ENCODE data around the gene CT55.
"Not testable (repeated sequence)": the region's sequence is repeated elsewhere in the genome, so short reads cannot be mapped to it uniquely, and the experiment has no call there.

Gene CT55

GRCh38 chrX:135170877-135171519 lies at the start of gene CT55:
TSS of gene CT55 (minus strand) at chrX:135171398. CDS start at chrX:135171171, 227 bp downstream.
- DNase-seq (ENCODE audit: low read depth in 2 of 2) = no peak

- peak; percentile 7 to 11 for DNase-seq (ENCODE audit: low read depth in 2 of 2)
Measured at GRCh38 chrX:135213200-135213844, 42.1 kb upstream of the CT55 start.

GRCh38 chrX:135206427-135206826 lies 35.2 kb upstream of the CT55 start:
- DNase-seq (ENCODE audit: low read depth in 2 of 2) = not testable (repeated sequence)

- DNase-seq (ENCODE audit: low read depth in 2 of 2) = no peak
Measured at GRCh38 chrX:135200297-135200696, 29.1 kb upstream of the CT55 start.

- DNase-seq (ENCODE audit: low read depth in 2 of 2) = no peak
Measured at GRCh38 chrX:135194684-135195083, 23.5 kb upstream of the CT55 start.

GRCh38 chrX:135193740-135194139 lies 22.5 kb upstream of the CT55 start:
- no peak for DNase-seq (ENCODE audit: low read depth in 2 of 2)

GRCh38 chrX:135191838-135192237 lies 20.6 kb upstream of the CT55 start:
- no peak for DNase-seq (ENCODE audit: low read depth in 2 of 2)

GRCh38 chrX:135185795-135186443 lies 14.7 kb upstream of the CT55 start:
- DNase-seq (ENCODE audit: low read depth in 2 of 2) = no peak

- DNase-seq (ENCODE audit: low read depth in 2 of 2) = no peak
Measured at GRCh38 chrX:135178636-135179035, 7.4 kb upstream of the CT55 start.

- no peak for DNase-seq (ENCODE audit: low read depth in 2 of 2)
Measured at GRCh38 chrX:135170468-135170867, 730 bp downstream of the CT55 start.

GRCh38 chrX:135169534-135169933 lies 1.7 kb downstream of the CT55 start:
- DNase-seq (ENCODE audit: low read depth in 2 of 2) = not testable (repeated sequence)

- no peak for DNase-seq (ENCODE audit: low read depth in 2 of 2)
Measured at GRCh38 chrX:135168486-135168885, 2.7 kb downstream of the CT55 start.

- DNase-seq (ENCODE audit: low read depth in 2 of 2) = not testable (repeated sequence)
Measured at GRCh38 chrX:135154688-135155087, 16.5 kb downstream of the CT55 start.

GRCh38 chrX:135126145-135126544 lies 45.1 kb downstream of the CT55 start:
- not testable (repeated sequence) for DNase-seq (ENCODE audit: low read depth in 2 of 2)

- DNase-seq (ENCODE audit: low read depth in 2 of 2) = not testable (repeated sequence)
Measured at GRCh38 chrX:135120056-135120576, 51.1 kb downstream of the CT55 start, which contains the start of gene ETDB. TSS of gene ETDB (minus strand) at chrX:135120526. CDS start at chrX:135119261, 1,265 bp downstream.

GRCh38 chrX:135116064-135116463 lies 55.1 kb downstream of the CT55 start:
- not testable (repeated sequence) for DNase-seq (ENCODE audit: low read depth in 2 of 2)

- DNase-seq (ENCODE audit: low read depth in 2 of 2) = no peak
Measured at GRCh38 chrX:135114392-135114791, 56.8 kb downstream of the CT55 start.

- no peak for DNase-seq (ENCODE audit: low read depth in 2 of 2)
Measured at GRCh38 chrX:135112743-135113142, 58.5 kb downstream of the CT55 start.

- no peak for DNase-seq (ENCODE audit: low read depth in 2 of 2)
Measured at GRCh38 chrX:135112096-135112729, 59.0 kb downstream of the CT55 start.

GRCh38 chrX:135109554-135109953 lies 61.6 kb downstream of the CT55 start:
- DNase-seq (ENCODE audit: low read depth in 2 of 2) = no peak

Data from stimulated activated CD8-positive, alpha-beta memory T cell treated with anti-CD3 and anti-CD28 coated beads, Interleukin-2, amount 100 ng/mL, for 48 hours (primary cell).